ENCODE measurements around the gene GRID1.

Gene GRID1

DNA sequence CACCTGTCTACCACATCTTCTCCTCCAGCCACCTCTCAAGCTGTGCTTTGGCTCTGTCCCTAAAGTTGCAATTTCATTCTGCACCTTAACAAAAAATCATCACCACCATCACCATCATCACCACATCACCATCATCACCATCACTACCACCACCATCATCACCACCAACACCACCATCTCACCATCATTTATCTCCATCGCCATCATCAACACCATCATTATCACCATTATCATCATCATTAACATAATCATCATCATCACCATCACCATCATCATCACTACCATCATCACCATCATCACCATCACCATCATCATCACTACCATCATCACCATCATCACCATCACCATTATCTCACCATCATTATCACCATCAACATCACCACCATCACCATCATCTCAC, 245.4 kb downstream of the GRID1 start:
- TF ChIP-seq, protein P1, sequence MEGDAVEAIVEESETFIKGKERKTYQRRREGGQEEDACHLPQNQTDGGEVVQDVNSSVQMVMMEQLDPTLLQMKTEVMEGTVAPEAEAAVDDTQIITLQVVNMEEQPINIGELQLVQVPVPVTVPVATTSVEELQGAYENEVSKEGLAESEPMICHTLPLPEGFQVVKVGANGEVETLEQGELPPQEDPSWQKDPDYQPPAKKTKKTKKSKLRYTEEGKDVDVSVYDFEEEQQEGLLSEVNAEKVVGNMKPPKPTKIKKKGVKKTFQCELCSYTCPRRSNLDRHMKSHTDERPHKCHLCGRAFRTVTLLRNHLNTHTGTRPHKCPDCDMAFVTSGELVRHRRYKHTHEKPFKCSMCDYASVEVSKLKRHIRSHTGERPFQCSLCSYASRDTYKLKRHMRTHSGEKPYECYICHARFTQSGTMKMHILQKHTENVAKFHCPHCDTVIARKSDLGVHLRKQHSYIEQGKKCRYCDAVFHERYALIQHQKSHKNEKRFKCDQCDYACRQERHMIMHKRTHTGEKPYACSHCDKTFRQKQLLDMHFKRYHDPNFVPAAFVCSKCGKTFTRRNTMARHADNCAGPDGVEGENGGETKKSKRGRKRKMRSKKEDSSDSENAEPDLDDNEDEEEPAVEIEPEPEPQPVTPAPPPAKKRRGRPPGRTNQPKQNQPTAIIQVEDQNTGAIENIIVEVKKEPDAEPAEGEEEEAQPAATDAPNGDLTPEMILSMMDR (IDR thresholded peaks at IDR 0.05; ENCODE audit: insufficient read depth, low read depth, low read length, missing control alignments): no peak
- no peak overlapping the region for H3K4me3 ChIP-seq (ENCODE audit: low read length)
- no peak for DNase-seq (ENCODE audit: low read depth)

GRCh38 chr10:86117051-86117450, 249.5 kb downstream of the GRID1 start:
- TF ChIP-seq, protein P1 (IDR thresholded peaks at IDR 0.05; ENCODE audit: insufficient read depth, low read depth, low read length, missing control alignments): no peak
- DNase-seq (ENCODE audit: low read depth): no peak
- no peak overlapping the region for H3K4me3 ChIP-seq (ENCODE audit: low read length)

GRCh38 chr10:86113983-86114382, 252.6 kb downstream of the GRID1 start:
- TF ChIP-seq, protein P1 (IDR thresholded peaks at IDR 0.05; ENCODE audit: insufficient read depth, low read depth, low read length, missing control alignments): no peak
- H3K4me3 ChIP-seq (ENCODE audit: low read length): no peak overlapping the region

DNA sequence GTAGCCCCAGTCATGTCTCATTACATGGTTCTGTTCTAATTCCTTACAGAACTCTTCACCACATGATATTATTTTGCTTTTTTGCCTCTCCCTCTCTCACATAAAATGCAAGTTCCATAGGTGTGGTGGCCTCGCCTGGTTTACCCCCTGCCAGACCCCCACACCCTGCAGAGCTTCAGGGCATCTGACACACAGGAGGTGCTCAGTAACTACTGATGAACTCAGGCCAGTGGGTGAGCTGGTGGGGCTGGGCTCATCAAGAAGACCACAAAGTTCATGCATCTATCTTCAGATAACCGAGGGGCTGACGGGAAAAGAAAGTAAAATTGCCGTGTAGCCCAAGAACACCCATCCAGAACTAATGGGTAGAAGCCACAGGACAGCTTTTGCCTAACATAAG, 253.1 kb downstream of the GRID1 start:
- no peak overlapping the region for H3K4me3 ChIP-seq (ENCODE audit: low read length)
- TF ChIP-seq, protein P1 (IDR thresholded peaks at IDR 0.05; ENCODE audit: insufficient read depth, low read depth, low read length, missing control alignments): no peak
- DNase-seq (ENCODE audit: low read depth): no peak

More at GRCh38 chr10:86113983-86114382, 252.6 kb downstream of the GRID1 start:
- no peak for DNase-seq (ENCODE audit: low read depth)

DNA sequence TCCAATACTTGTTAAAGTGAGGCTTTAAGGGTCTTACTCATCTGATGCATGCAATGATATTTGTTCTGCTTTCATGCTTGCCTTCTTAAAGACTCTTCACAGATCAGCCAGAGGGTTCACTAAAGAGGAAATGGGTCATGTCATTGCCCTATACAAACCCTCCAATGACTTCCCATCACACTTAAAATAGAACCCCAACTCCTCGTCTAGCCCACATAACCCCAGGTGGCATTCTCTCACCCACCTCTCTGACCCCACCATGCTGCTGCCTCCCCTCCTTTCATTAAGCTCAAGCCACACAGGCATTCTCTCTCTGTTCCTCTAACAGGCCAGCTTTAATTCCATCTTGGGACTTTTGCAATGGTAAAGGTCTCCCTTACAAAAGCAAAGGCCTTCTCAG, 253.6 kb downstream of the GRID1 start:
- no peak for DNase-seq (ENCODE audit: low read depth)
- TF ChIP-seq, protein P1 (IDR thresholded peaks at IDR 0.05; ENCODE audit: insufficient read depth, low read depth, low read length, missing control alignments): no peak

GRCh38 chr10:86111902-86112545, 254.6 kb downstream of the GRID1 start:
- DNase-seq (ENCODE audit: low read depth): no peak
- no peak overlapping the region for H3K4me3 ChIP-seq (ENCODE audit: low read length)
- TF ChIP-seq, protein P1 (IDR thresholded peaks at IDR 0.05; ENCODE audit: insufficient read depth, low read depth, low read length, missing control alignments): no peak

More for the DNA sequence above, 253.6 kb downstream of the GRID1 start:
- H3K4me3 ChIP-seq (ENCODE audit: low read length): no peak overlapping the region
